Activated T-helper 2 cell treated with anti-CD3 and anti-CD28 coated beads, Interferon-gamma antibody, Interleukin-2, Interleukin-4, amounts not matched to agents 10 μg/mL and 5 μg/mL and 100 μg/mL, durations not matched to agents 14 hours and 24 hours and 36 hours (primary cell): Measurements from ENCODE around the gene DISC1. TPM values are rescaled to one million over a fixed set of nuclear protein-coding genes. Genes with fewer than 3 reads are reported as not detected.
"Not testable (repeated sequence)": the region's sequence is repeated elsewhere in the genome, so short reads cannot be mapped to it uniquely, and the experiment has no call there.

ENCODE experiments used
- DNase-seq: peaks from one replicate; pipeline ENCODE4 v3.0.0; 2021; ENCODE audit warnings: low spot score
- H3K27ac Mint-ChIP-seq: one replicate; pipeline ENCODE4 v1.8.0; 2021; ENCODE audit warnings: mixed read lengths
- H3K27me3 Mint-ChIP-seq: one replicate; pipeline ENCODE4 v1.8.0; 2021; ENCODE audit warnings: low read depth, mixed read lengths
- H3K36me3 Mint-ChIP-seq: one replicate; pipeline ENCODE4 v1.8.0; 2021; ENCODE audit warnings: low read depth, mixed read lengths
- H3K4me1 Mint-ChIP-seq: one replicate; pipeline ENCODE4 v1.8.0; 2021; ENCODE audit warnings: low read depth, mixed read lengths
- H3K4me3 Mint-ChIP-seq: one replicate; pipeline ENCODE4 v1.8.0; 2021; ENCODE audit warnings: low read depth, mild to moderate bottlenecking, moderate library complexity, mixed read lengths
- H3K9me3 Mint-ChIP-seq: one replicate; pipeline ENCODE4 v1.8.0; 2021; ENCODE audit warnings: mixed read lengths
- intact Hi-C: fragments of 100-400 bp; cut with micrococcal nuclease; formaldehyde crosslinking; loops from one replicate; pipeline ENCODE4 v1.15.1; 2023
- total RNA-seq: library from RNA; stranded (reverse); gene quantifications from 2 replicates; pipeline ENCODE4 v1.2.3, GENCODE V29; 2022

The DISC1 gene
- total RNA-seq, 1 donor from 2014 or later, result 1.5 TPM

DNA sequence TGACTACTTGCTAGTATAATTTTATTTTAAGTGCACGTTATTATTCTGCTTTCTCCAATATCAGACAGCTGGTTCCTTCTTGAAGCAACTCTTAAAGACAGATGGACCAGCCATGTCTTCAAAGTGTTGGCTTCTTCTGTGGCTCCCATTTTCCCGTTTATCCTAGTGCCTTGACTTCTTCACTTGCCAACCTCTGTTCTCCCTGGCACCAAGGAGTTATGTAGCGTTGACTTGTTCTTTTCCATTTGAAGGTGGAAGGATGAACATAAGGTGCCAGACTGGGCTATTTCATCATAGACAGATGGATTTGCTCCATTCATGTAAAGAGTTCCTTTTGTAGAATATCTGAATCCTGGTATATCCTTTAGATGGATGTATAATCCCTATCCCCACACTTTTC, 260.6 kb downstream of the DISC1 start:
- DNase-seq, result no peak
- Mint-ChIP-seq H3K27me3 (no peaks in the 10 kb centered on the region), H3K4me1 (no peaks in the 10 kb centered on the region), H3K36me3 (no peaks in the 10 kb centered on the region), H3K9me3 (no peaks in the 10 kb centered on the region), H3K4me3 (no peak overlapping the region), H3K27ac (no peak overlapping the region)
- intact Hi-C loops, result no loop called here

DNA sequence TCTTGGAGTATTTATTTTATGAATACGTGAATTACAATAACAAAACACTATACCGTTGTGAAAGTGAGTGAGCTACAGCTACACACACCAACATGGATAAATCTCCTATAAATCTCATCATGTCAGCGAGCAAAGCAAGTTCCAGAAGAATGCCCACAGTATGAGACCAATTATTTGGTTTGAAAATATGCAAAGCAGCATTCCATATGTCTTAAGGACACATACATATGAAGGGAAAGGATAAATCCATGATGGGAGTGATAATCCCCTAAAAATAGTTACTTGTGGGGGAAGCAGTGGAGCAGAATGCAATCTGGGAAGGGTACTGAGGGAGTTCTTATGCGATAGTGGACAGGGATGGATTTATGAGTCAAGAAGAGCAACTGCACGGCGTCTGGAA, 261.3 kb downstream of the DISC1 start:
- Mint-ChIP-seq H3K27ac (no peak overlapping the region), H3K36me3 (no peaks in the 10 kb centered on the region), H3K4me3 (no peak overlapping the region), H3K27me3 (no peaks in the 10 kb centered on the region), H3K4me1 (no peaks in the 10 kb centered on the region), H3K9me3 (no peaks in the 10 kb centered on the region)
- intact Hi-C loops, result no loop called here
- no peak for DNase-seq

DNA sequence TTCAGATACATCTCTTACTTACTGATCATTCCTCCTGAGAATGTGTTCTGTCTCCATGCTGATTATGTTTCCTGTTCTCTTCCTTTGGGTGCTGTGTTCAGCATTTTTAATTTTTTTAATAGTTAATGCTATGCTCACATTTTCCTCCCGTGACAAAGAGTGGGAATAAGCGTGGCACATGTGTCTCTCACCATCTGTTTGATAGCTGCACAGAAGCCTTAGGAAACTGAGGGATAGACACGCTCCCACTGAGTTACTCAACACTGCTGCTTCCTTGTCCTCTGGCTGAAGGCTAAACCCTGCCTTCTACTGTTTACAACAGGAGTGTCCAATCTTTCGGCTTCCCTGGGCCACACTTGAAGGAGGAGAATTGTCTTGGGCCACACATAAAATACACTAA, 264.2 kb downstream of the DISC1 start:
- H3K27ac Mint-ChIP-seq, result no peak overlapping the region
- H3K9me3 Mint-ChIP-seq, result no peaks in the 10 kb centered on the region
- DNase-seq, result no peak
- no peaks in the 10 kb centered on the region for H3K36me3 Mint-ChIP-seq
- no peak overlapping the region for H3K4me3 Mint-ChIP-seq
- no peaks in the 10 kb centered on the region for H3K4me1 Mint-ChIP-seq
- H3K27me3 Mint-ChIP-seq, result no peaks in the 10 kb centered on the region
- intact Hi-C loops, result no loop called here

DNA sequence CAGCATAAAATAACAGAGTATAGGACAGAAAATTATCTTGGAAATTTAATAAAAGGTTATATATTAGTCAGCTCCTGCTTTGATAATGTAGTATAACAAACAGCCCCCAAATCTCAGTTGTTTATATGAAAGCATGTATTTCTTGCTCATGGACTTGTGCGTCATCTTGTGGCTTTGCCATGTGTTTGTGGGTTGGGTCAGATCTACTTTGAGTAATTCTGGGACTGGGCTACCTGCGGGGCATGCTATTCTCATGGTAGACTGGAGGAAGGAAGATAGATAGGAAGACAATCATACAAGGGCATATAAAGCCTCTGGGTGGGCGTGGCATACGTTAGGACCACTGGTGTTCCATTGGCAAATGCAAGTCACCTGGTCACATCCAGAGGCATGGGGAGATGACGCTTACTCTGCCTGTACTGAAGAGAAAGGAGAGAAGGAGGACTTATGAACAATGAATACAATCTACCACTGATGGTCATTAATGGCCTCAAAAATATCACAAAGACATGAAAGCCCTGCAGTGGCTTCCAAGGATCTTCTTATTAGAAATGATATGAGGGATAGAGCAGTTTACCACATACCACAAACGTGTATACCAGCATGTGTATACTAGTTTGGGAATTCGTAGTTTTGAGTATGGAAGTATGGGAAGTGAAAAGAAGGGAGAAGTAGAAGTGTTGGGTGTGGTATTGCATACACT, 267.0 kb downstream of the DISC1 start:
- Mint-ChIP-seq H3K36me3 (no peaks in the 10 kb centered on the region), H3K27ac (no peak overlapping the region), H3K4me3 (no peak overlapping the region), H3K9me3 (no peaks in the 10 kb centered on the region), H3K27me3 (no peaks in the 10 kb centered on the region), H3K4me1 (no peaks in the 10 kb centered on the region)
- no peak for DNase-seq
- intact Hi-C loops, result no loop called here

DNA sequence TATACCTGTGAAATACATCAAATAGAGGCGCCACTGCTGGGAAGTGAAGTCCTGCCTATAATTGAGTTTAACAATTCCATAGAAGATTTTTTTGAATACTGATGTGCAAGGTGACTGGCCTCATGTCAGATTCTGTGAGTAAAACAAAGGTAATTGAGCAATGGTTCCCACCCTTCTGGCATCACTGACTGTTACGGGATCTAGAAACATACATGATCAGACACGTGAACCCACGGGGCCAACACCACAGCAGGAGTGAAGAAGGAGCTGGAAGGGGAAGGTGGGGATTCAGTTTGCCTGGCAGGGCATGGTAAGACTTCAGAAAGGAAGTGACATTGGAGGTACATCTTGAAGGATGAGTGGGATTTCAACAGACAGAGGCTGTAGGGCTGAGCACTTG, 270.2 kb downstream of the DISC1 start:
- Mint-ChIP-seq H3K27ac (no peak overlapping the region), H3K4me1 (no peaks in the 10 kb centered on the region), H3K36me3 (no peaks in the 10 kb centered on the region), H3K27me3 (no peaks in the 10 kb centered on the region), H3K4me3 (no peak overlapping the region), H3K9me3 (no peaks in the 10 kb centered on the region)
- intact Hi-C loops, result no loop called here
- DNase-seq, result no peak

DNA sequence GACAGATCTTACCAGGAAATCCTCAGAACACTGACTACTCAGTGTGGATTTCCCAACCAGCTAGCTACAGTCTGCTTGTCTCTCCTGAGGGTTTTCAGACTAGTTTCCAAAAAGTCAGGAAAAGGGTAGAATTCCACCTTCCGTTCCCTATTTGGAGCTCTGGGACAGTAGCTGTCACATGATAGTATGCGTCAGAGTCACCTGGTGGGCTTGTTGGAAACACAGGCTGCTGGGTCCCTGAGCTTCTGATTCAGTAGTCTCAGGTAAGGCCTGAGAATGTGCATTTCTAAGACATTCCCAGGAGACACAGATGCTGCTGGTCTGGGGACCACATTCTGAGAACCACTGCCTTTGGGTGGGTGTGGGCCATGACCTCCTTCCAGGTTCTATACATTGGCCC, 272.5 kb downstream of the DISC1 start:
- H3K4me3 Mint-ChIP-seq, result no peak overlapping the region
- H3K9me3 Mint-ChIP-seq, result no peaks in the 10 kb centered on the region
- no peak for DNase-seq
- no peak overlapping the region for H3K27ac Mint-ChIP-seq
- no peaks in the 10 kb centered on the region for H3K4me1 Mint-ChIP-seq
- H3K36me3 Mint-ChIP-seq, result no peaks in the 10 kb centered on the region
- intact Hi-C loops, result no loop called here
- H3K27me3 Mint-ChIP-seq, result no peaks in the 10 kb centered on the region

DNA sequence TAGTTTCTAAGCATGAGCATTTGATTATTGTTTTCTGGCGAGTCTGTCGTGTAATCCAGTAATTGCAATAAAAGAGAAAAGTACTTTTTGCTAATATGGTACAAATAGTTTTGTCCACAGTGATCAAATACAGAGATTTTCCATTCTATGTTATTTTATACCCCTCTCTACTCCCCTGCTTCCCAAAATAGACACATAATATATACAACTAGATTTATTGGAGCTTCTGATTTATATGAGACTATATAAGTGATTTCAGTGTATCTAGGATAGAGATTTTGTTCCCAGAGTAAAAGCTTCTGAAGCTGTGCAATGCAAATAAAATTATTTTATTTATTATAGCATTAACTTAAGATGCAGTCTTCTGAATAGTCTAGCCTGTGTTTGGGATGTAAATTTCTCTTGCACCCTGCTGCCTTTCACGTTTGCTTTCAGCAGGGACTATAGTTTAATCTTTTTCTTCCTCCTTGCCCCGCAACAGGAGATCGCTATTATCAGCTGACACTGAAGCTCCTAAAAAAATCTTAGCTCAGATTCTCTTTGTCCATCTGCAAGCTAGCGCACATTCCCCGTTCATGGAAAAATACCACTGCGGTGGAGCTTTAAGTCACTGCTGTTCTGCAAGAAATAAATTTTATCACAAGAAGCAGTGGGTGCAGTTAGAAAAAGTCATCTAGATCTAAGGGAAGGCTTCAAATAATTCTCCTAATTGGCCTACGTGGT, 273.3 kb downstream of the DISC1 start:
- no peak overlapping the region for H3K4me3 Mint-ChIP-seq
- H3K4me1 Mint-ChIP-seq, result no peaks in the 10 kb centered on the region
- no peaks in the 10 kb centered on the region for H3K36me3 Mint-ChIP-seq
- H3K9me3 Mint-ChIP-seq, result no peaks in the 10 kb centered on the region
- H3K27me3 Mint-ChIP-seq, result no peaks in the 10 kb centered on the region
- no peak overlapping the region for H3K27ac Mint-ChIP-seq
- no peak for DNase-seq
- intact Hi-C loops, result no loop called here

DNA sequence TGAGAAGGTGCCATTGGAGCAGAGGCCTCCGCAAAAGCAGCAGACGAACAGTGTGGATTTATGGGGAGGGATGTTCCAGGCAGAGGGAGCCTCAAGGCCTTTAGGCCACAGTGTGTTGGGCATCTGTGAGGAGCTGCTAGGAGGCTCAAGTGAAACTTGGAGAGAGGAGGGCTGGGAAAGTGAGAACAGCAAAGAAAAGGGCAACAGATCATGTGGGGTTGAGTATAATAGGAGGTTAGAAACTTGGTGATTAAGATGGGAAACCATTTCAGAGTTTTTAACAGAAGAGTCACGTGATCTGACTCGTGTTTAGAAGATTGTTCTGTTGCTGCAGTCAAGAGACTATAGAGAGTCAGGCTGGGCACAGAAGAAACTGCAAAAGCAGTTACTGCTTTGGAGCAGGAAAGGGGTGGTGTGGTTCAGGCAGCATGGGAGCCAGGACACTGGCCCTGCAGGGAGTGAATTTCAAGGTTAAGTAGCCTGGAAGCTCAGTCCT, 277.0 kb downstream of the DISC1 start:
- DNase-seq, result no peak
- no peak overlapping the region for H3K4me3 Mint-ChIP-seq
- H3K27ac Mint-ChIP-seq, result no peak overlapping the region
- H3K9me3 Mint-ChIP-seq, result no peaks in the 10 kb centered on the region
- H3K27me3 Mint-ChIP-seq, result no peaks in the 10 kb centered on the region
- intact Hi-C loops, result no loop called here
- H3K4me1 Mint-ChIP-seq, result no peaks in the 10 kb centered on the region
- H3K36me3 Mint-ChIP-seq, result no peaks in the 10 kb centered on the region

DNA sequence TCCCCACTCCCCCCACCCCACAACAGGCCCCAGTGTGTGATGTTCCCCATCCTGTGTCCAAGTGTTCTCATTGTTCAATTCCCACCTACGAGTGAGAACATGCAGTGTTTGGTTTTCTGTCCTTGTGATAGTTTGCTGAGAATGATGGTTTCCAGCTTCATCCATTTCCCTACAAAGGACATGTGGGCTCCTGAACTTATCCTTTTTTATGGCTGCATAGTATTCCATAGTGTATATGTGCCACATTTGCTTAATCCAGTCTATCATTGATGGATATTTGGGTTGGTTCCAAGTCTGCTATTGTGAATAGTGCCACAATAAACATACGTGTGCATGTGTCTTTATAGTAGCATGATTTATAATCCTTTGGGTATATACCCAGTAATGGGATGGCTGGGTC, 280.7 kb downstream of the DISC1 start:
- H3K27ac Mint-ChIP-seq, H3K36me3 Mint-ChIP-seq, DNase-seq, H3K4me3 Mint-ChIP-seq, H3K4me1 Mint-ChIP-seq, H3K9me3 Mint-ChIP-seq, intact Hi-C loops, H3K27me3 Mint-ChIP-seq: not testable (repeated sequence)

DNA sequence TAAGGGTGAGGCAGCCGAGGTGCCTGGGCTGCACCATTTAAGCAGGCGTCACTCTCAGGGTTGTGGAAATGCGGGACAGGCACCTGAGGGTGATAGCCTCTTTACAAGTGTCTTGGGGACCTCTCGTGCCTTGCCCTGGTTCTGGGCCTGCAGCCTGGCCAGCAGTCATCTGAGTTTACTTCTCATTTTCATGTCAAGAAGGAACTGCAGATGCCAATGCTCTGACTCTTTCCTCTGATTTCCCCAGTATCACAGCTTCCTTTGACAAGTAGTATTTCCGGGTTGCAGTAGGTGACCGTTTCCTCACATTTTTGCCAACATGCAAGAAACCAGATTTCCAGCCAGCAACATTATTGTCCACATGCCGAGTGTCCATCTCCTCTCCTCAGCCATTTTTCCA, 286.9 kb downstream of the DISC1 start:
- intact Hi-C loops, result no loop called here
- DNase-seq, result no peak
- Mint-ChIP-seq H3K27ac (no peak overlapping the region), H3K4me1 (peaks cover 20% of the 10 kb centered on the region), H3K27me3 (peaks cover 10% of the 10 kb centered on the region), H3K4me3 (no peak overlapping the region), H3K36me3 (no peaks in the 10 kb centered on the region), H3K9me3 (no peaks in the 10 kb centered on the region)

DNA sequence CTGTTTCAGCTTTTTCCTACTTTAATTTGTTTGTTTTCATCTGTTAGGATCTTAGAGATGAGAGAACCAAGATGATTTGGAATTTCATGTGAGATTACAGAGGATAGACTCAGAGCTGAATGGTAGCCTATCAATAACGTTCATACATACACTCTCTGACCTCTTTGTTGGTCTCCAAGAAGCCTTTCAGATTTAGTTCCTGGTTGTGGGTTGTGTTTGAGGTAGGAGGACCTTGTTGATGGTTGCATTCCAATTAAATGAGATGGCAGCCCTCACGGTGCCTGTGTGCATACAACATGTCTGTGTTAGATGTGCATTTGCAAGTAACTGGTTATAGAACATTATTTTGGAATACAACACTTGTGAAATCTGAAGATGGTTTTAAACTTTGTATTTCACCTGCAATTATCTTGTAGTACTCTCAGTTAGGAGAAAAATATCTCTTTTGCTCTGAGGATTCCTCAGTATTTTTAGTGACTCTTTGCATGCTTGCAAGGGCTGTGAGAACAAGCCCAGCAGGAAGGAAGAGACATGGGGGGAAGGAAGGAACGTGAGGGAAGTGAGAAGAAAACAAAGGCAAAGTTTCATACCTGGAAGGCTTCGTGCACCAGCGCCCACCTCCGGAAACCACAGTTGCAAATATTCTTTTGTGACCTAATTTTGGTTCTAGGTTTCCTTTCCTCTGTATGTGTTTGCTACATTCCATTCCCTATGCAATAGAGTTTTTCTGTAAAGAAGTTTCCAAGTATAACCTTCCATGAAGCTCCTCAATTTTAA, 291.8 kb downstream of the DISC1 start:
- Mint-ChIP-seq H3K36me3 (no peaks in the 10 kb centered on the region), H3K4me3 (peak overlapping the region; percentile 26), H3K27ac (no peak overlapping the region), H3K9me3 (no peaks in the 10 kb centered on the region), H3K27me3 (peaks cover 9% of the 10 kb centered on the region), H3K4me1 (peaks cover 40% of the 10 kb centered on the region)
- intact Hi-C loops, result no loop called here
- peak; percentile 10 for DNase-seq

DNA sequence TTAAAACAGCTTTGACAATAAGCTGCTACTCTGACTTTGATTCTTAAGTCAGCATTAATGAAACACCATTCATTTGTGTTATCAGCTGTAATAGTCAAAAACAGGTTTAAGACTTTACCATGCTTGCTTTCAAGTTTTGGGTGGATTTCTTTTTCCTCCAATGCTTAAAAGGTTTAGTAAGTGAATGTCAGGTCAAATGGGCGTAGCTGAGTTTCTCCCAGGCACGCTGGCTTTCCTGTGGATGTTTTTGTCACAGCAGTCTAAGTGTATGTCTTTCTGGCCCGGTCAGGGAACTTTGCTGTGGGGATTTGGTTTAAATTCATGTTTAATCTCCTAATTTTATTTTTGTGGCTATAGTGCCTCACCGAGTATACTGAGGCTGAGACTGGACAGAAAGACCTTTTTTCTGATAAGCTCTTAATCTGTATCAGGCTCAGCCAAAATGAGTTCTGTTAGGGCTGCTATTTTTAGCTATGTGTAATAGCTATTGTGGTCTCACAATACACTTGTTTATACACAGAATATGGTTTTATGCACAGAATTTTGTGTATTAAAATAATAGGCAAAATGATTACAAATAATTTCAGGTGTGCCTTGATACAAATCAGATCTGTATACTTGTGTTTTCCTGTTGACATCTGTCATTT, 292.8 kb downstream of the DISC1 start:
- H3K9me3 Mint-ChIP-seq, result no peaks in the 10 kb centered on the region
- intact Hi-C loops, result no loop called here
- no peaks in the 10 kb centered on the region for H3K36me3 Mint-ChIP-seq
- no peak overlapping the region for H3K27ac Mint-ChIP-seq
- H3K4me3 Mint-ChIP-seq, result peak overlapping the region; percentile 26
- H3K27me3 Mint-ChIP-seq, result peaks cover 8% of the 10 kb centered on the region
- DNase-seq, result no peak
- H3K4me1 Mint-ChIP-seq, result peaks cover 40% of the 10 kb centered on the region
